Prostate gland (tissue), 2 donors: Measurements from ENCODE around the gene HNRNPLL. TPM values are rescaled to one million over a fixed set of nuclear protein-coding genes. Genes with fewer than 3 reads are reported as not detected.
A peak's percentile ranks its signal among the peaks of the same experiment; 100 is the strongest.

Source experiments
- DNase-seq: peaks from one replicate; pipeline ENCODE4 v3.0.0-alpha.2; 2019; ENCODE audit warnings: low spot score
- H3K27ac ChIP-seq, 2 donors: fragments of 200-600 bp; sonication (generic); 2 replicates each; pipeline ENCODE4 v1.5.1; 2017 to 2019
- H3K27me3 ChIP-seq: fragments of 200-600 bp; sonication (generic); replicated peaks from 2 replicates; pipeline ENCODE4 v1.5.1; 2019; ENCODE audit not compliant: insufficient read depth
- H3K36me3 ChIP-seq, 2 donors: fragments of 200-600 bp; sonication (generic); 1 replicate in 1 of 2; 2 replicates in 1 of 2; pipeline versions ENCODE4 v1.5.1 to v1.8.1; 2017 to 2019
- H3K4me1 ChIP-seq: fragments of 200-600 bp; sonication (generic); replicated peaks from 2 replicates; pipeline ENCODE4 v1.5.1; 2019
- H3K4me3 ChIP-seq, 2 donors: fragments of 200-600 bp; sonication (generic); 2 replicates each; pipeline ENCODE4 v1.5.1; 2017 to 2019
- H3K9me3 ChIP-seq: fragments of 200-600 bp; sonication (generic); 2 replicates; pipeline ENCODE4 v1.5.1; 2017
- CTCF ChIP-seq, 4 experiments: fragments of 200-600 bp in 2 of 4; fragments of 450-650 bp in 2 of 4; sonication (generic) in 2 of 4; IDR thresholded peaks; 1 replicate in 3 of 4; 2 replicates in 1 of 4; pipeline ENCODE4 v1.5.1; 2016 to 2019; ENCODE audit warnings: antibody characterized with exemption in 4 of 4, mild to moderate bottlenecking in 2 of 4, moderate library complexity in 2 of 4
- POLR2A ChIP-seq: fragments of 450-650 bp; IDR thresholded peaks from one replicate; pipeline ENCODE4 v1.6.1; 2016; ENCODE audit warnings: antibody characterized with exemption, mild to moderate bottlenecking
- POLR2AphosphoS5 ChIP-seq: sonication (generic); formaldehyde crosslinking; IDR thresholded peaks from one replicate; pipeline ENCODE4 v1.6.1; 2017; ENCODE audit warnings: antibody characterized with exemption
- WGBS: methylation state at CpG from one replicate; pipeline ENCODE4 v1.1.5; 2018; 5-methylcytosine and 5-hydroxymethylcytosine counted together
- intact Hi-C: fragments of 100-400 bp; cut with DNase I; formaldehyde crosslinking; loops from one replicate; pipeline ENCODE4 v1.14.2; 2022
- total RNA-seq, 2 donors: library from RNA; depleted of rRNA; stranded (reverse); fragments of >200 nt; gene quantifications; one replicate each; pipeline ENCODE4 v1.1.0, GENCODE V29; 2016

HNRNPLL gene
- total RNA-seq, 2 donors from 2014 or later, result 36.1 to 63.6 TPM

GRCh38 chr2:38605298-38605830 is 2.6 kb upstream of the HNRNPLL start:
- DNase-seq, result no peak
- H3K27me3 ChIP-seq, result no peaks in the 10 kb centered on the region
- TF ChIP-seq CTCF (IDR thresholded peaks at IDR 0.05), result no peak
- no peak for TF ChIP-seq POLR2A
- TF ChIP-seq POLR2AphosphoS5, result no peak
- WGBS, result 84% methylated on average over 4 of the region's 4 CpGs
- H3K4me1 ChIP-seq, result no peaks in the 10 kb centered on the region
- H3K27ac ChIP-seq, result no peak overlapping the region
- no peaks in the 10 kb centered on the region for H3K36me3 ChIP-seq
- no peak overlapping the region for H3K4me3 ChIP-seq
- no peaks in the 10 kb centered on the region for H3K9me3 ChIP-seq
- intact Hi-C loops, result no loop called here

DNA sequence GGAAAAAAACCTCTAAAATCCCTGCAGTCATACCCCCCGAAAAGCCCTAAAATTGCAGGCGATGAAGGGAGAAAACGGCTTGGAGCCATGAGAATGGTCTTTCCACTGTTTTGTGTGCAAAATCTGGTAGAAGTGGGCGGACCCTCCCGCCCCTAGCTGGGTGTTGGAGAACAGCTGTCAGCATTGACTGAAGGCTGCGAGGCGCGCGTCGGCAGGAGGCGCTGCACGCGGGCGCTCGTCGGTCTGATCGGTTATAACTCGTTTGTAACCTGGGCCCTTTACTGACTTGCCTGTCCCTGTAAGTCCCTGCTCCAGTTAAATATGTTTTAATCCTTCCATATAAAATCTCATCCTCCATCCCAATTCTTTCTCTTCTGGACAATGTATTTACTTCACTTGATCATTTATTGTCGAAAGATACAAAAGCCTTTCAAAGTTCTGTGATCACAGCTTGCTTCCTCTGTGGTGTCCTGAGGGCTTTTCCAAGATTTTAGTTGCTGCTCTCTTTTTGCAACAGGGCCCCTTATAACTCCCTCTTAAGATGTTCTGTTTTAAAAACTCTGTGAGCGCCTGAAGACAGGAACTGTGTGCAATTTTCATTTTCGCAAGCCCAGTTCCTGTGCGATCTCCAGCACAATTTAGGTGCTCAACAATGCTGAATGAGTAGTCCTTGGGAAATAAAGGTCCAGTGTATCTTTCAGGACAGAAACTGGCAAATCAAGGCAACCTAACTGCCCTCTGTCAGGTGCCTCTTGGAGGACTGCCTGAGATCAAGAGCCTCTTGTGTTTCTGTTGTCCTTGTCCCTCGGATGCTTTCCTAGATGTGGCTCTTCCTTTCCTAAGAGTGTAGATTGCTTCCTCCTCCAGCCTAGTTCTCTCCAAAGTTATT is 918 bp upstream of the HNRNPLL start:
- 16% methylated on average over 23 of the region's 23 CpGs for WGBS
- H3K27ac ChIP-seq, result peak overlapping the region; percentile 97 to 98
- H3K36me3 ChIP-seq, result no peaks in the 10 kb centered on the region
- peak overlapping the region; percentile 90 to 92 for H3K4me3 ChIP-seq
- intact Hi-C loops, result loop anchor here (2.0 to 5.0 kb wide), 3 partner anchors 63 to 134 kb away; partner anchors contain the start of gene GALM
- no peaks in the 10 kb centered on the region for H3K4me1 ChIP-seq
- TF ChIP-seq CTCF (IDR thresholded peaks at IDR 0.05) (peak; percentile 75 to 98 (median 92)), POLR2AphosphoS5 (no peak), POLR2A (no peak)
- no peaks in the 10 kb centered on the region for H3K27me3 ChIP-seq
- no peaks in the 10 kb centered on the region for H3K9me3 ChIP-seq
- peak; percentile 69 for DNase-seq

- TF ChIP-seq POLR2A (no peak), POLR2AphosphoS5 (no peak), CTCF (IDR thresholded peaks at IDR 0.05) (no peak)
- H3K4me3 ChIP-seq, result peak overlapping the region; percentile 90 to 92
- H3K36me3 ChIP-seq, result no peaks in the 10 kb centered on the region
- H3K9me3 ChIP-seq, result no peaks in the 10 kb centered on the region
- no peaks in the 10 kb centered on the region for H3K27me3 ChIP-seq
- H3K4me1 ChIP-seq, result no peaks in the 10 kb centered on the region
- peak overlapping the region; percentile 97 to 98 for H3K27ac ChIP-seq
- peak; percentile 29 for DNase-seq
- WGBS, result under 1% methylated on average over 41 of the region's 74 CpGs
- intact Hi-C loops, result loop anchor here (2.0 to 5.0 kb wide), 3 partner anchors 65 to 135 kb away; partner anchors contain the start of gene GALM
Observed at GRCh38 chr2:38602136-38602731, 494 bp downstream of the HNRNPLL start.

DNA sequence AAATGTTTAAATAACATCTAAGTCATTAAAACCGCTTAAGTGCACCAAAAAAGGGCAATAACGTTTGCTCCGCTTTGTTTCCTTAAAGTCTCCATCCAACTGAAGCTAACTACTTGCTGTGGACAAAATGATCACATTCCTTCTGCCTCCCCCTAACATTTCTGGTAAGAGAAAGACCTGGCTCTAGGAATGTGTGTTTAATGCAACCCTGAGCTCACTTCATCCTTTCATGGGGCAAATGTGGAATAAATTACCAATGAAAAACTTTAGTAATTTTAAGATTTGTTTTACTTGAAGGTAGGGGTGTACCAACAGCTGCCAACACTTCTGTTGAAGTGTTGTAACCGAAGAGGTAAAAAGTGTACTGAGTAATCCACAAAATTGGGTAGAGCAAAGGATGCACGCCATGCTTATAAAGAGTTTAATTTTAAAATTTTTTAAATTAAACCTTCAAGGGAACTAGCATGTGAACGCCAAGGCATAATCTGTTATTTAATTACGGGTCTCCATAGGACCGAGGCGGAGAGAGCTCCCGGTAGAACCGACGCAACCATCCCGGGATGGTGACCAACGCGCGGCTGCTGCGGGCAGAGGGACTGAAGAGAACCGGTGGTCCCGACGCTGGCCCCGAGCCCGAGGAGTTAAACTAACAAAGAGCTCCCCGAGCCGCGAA is 1.1 kb downstream of the HNRNPLL start:
- H3K9me3 ChIP-seq, result no peaks in the 10 kb centered on the region
- no peaks in the 10 kb centered on the region for H3K27me3 ChIP-seq
- no peaks in the 10 kb centered on the region for H3K36me3 ChIP-seq
- intact Hi-C loops, result loop anchor here (2.0 to 5.0 kb wide), 3 partner anchors 65 to 136 kb away; partner anchors contain the start of gene GALM
- no peak for DNase-seq
- TF ChIP-seq POLR2A, result no peak
- no peak for TF ChIP-seq CTCF (IDR thresholded peaks at IDR 0.05)
- peak; percentile 30 for TF ChIP-seq POLR2AphosphoS5
- H3K4me1 ChIP-seq, result no peaks in the 10 kb centered on the region
- under 1% methylated on average over 22 of the region's 25 CpGs for WGBS
- peak overlapping the region; percentile 97 to 98 for H3K27ac ChIP-seq
- H3K4me3 ChIP-seq, result peak overlapping the region; percentile 90 to 92
